ENCODE results near the gene NUP98.

DNA sequence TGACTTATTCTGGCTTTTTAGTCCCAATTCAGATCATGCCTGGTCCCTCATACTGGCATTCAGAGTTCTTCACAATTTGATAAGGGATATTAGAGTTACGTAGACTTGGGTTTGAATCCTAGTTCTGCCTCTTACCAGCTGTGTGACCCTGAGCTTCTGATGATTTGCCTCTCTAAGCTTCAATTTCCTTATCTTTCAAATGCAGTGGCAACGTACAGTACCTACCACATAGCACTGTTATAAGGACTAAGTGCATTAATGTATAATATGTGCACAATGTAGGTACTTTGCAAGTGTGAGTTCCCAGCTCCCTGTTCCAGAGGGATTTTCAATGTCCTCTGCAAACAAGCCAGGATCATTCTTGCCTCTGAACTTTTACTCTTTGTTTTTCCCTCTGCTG, 36.1 kb upstream of the NUP98 start:
- TF ChIP-seq CTCF (conservative IDR thresholded peaks at IDR 0.05; ENCODE audit: low read depth, low read length) (no peak), EZH2 (IDR thresholded peaks at IDR 0.05; ENCODE audit: low read length, unreplicated experiment) (no peak), EZH2phosphoT487 (IDR thresholded peaks at IDR 0.05; ENCODE audit: borderline replicate concordance, low read length) (no peak)
